IMR-90 (cell line): Measurements from ENCODE around the gene CABP4. TPM values are rescaled to one million over a fixed set of nuclear protein-coding genes. Genes with fewer than 3 reads are reported as not detected.
A peak's percentile ranks its signal among the peaks of the same experiment; 100 is the strongest.

ENCODE experiments used
- ATAC-seq: fragments of 200-7000 bp; cut with Tn5 transposase; 2 replicates; pipeline ENCODE4 v1.9.1; 2020; ENCODE audit warnings: low read depth, mild to moderate bottlenecking, moderate library complexity
- BruUV-seq: library from RNA; stranded (reverse); fragments of 400-500 nt; replicated peaks from 2 replicates; lab custom pipeline; 2021; lab: Mats Ljungman, UMichigan
- CTCF ChIA-PET: fragments of 300-600 bp; formaldehyde crosslinking; extraction: SDS; loops from one replicate; lab custom pipeline; 2021; ENCODE audit warnings: antibody characterized with exemption; lab: Yijun Ruan, JAX
- POLR2A ChIA-PET: fragments of 300-600 bp; sonication (Branson Sonifier 250); formaldehyde crosslinking; loops from one replicate; lab custom pipeline; 2022; ENCODE audit warnings: antibody characterized with exemption; ENCODE audit not compliant: unreplicated experiment; lab: Charles Lee
- DNase-seq: peaks from one replicate; pipeline ENCODE4 v3.0.0; 2013
- H2AFZ ChIP-seq: replicated peaks from 2 replicates; pipeline ENCODE3; 2013; ENCODE audit warnings: low read length, mild to moderate bottlenecking; ENCODE audit not compliant: poor library complexity
- H2AK5ac ChIP-seq: 2 replicates; pipeline ENCODE4 v1.6.1; 2013; ENCODE audit warnings: low read depth, low read length, inconsistent platforms
- H2AK9ac ChIP-seq: replicated peaks from 2 replicates; pipeline ENCODE3; 2013; ENCODE audit warnings: mild to moderate bottlenecking, low read depth, low read length, moderate library complexity; ENCODE audit not compliant: poor library complexity
- H2BK120ac ChIP-seq: 2 replicates; pipeline ENCODE4 v1.6.1; 2013; ENCODE audit warnings: low read depth, low read length, inconsistent platforms
- H2BK15ac ChIP-seq: 3 replicates; pipeline ENCODE4 v1.6.1; 2013; ENCODE audit warnings: low read depth, low read length, inconsistent platforms
- H2BK20ac ChIP-seq: 2 replicates; pipeline ENCODE4 v1.6.1; 2013; ENCODE audit warnings: low read depth, mild to moderate bottlenecking, inconsistent platforms, low read length, moderate library complexity
- H2BK5ac ChIP-seq: 2 replicates; pipeline ENCODE4 v1.6.1; 2013; ENCODE audit warnings: mild to moderate bottlenecking, low read depth, low read length, inconsistent platforms; ENCODE audit not compliant: poor library complexity, severe bottlenecking
- H3K14ac ChIP-seq: replicated peaks from 2 replicates; pipeline ENCODE4 v1.6.1; 2013; ENCODE audit warnings: low read depth, low read length, inconsistent platforms
- H3K18ac ChIP-seq: 2 replicates; pipeline ENCODE4 v1.6.1; 2013; ENCODE audit warnings: low read depth, low read length, control low read depth
- H3K23ac ChIP-seq: 2 replicates; pipeline ENCODE4 v1.6.1; 2013; ENCODE audit warnings: low read depth, low read length, inconsistent platforms
- H3K27ac ChIP-seq: 2 replicates; pipeline ENCODE4 v1.5.1; 2013; ENCODE audit warnings: mild to moderate bottlenecking, control low read depth, low read length; ENCODE audit not compliant: insufficient read depth
- H3K27me3 ChIP-seq: 2 replicates; pipeline ENCODE4 v1.6.1; 2013; ENCODE audit warnings: low read length; ENCODE audit not compliant: control insufficient read depth, insufficient read depth
- H3K36me3 ChIP-seq: 2 replicates; pipeline ENCODE4 v1.6.1; 2013; ENCODE audit warnings: low read length, mixed read lengths; ENCODE audit not compliant: control insufficient read depth, insufficient read depth
- H3K4ac ChIP-seq: 2 replicates; pipeline ENCODE4 v1.6.1; 2013; ENCODE audit warnings: low read depth, low read length, inconsistent platforms
- H3K4me1 ChIP-seq: 2 replicates; pipeline ENCODE4 v1.6.1; 2013; ENCODE audit warnings: low read length, mixed read lengths; ENCODE audit not compliant: control insufficient read depth, insufficient read depth
- H3K4me2 ChIP-seq: 2 replicates; pipeline ENCODE4 v1.6.1; 2013; ENCODE audit warnings: low read depth, mild to moderate bottlenecking, control low read depth, low read length, moderate library complexity
- H3K4me3 ChIP-seq: 2 replicates; pipeline ENCODE4 v1.5.1; 2013; ENCODE audit warnings: low read depth, mild to moderate bottlenecking, control low read depth, low read length, moderate library complexity; ENCODE audit not compliant: insufficient read depth
- H3K56ac ChIP-seq: 2 replicates; pipeline ENCODE4 v1.6.1; 2013; ENCODE audit warnings: low read length, inconsistent platforms; ENCODE audit not compliant: insufficient read depth; ENCODE audit errors: extremely low read depth
- H3K79me1 ChIP-seq, 2 experiments: 2 replicates each; pipeline ENCODE4 v1.6.1; 2013; ENCODE audit warnings: low read length in 2 of 2, inconsistent platforms in 1 of 2, low read depth in 1 of 2
- H3K9ac ChIP-seq: 2 replicates; pipeline ENCODE4 v1.6.1; 2013; ENCODE audit warnings: low read depth, low read length, control low read depth
- H3K9me1 ChIP-seq: 2 replicates; pipeline ENCODE4 v1.6.1; 2013; ENCODE audit warnings: low read length, inconsistent platforms; ENCODE audit not compliant: insufficient read depth
- H3K9me3 ChIP-seq: 2 replicates; pipeline ENCODE4 v1.6.1; 2013; ENCODE audit warnings: low read length; ENCODE audit not compliant: control insufficient read depth, insufficient read depth
- H4K20me1 ChIP-seq: 2 replicates; pipeline ENCODE4 v1.6.1; 2013; ENCODE audit warnings: low read length, inconsistent platforms; ENCODE audit not compliant: insufficient read depth
- H4K5ac ChIP-seq: 2 replicates; pipeline ENCODE4 v1.6.1; 2013; ENCODE audit warnings: mild to moderate bottlenecking, low read depth, low read length, control low read depth
- H4K8ac ChIP-seq, 2 experiments: 2 replicates each; pipeline ENCODE4 v1.6.1; 2013; ENCODE audit warnings: low read depth in 2 of 2, low read length in 2 of 2, control low read depth in 1 of 2, inconsistent platforms in 1 of 2
- H4K91ac ChIP-seq: 2 replicates; pipeline ENCODE4 v1.6.1; 2013; ENCODE audit warnings: low read depth, low read length, inconsistent platforms; ENCODE audit not compliant: insufficient read depth
- CHD1 ChIP-seq: IDR thresholded peaks from 2 replicates; pipeline ENCODE4 v1.6.1; 2012; ENCODE audit warnings: low read depth, low read length, improper control_type of control experiment
- CTCF ChIP-seq: conservative IDR thresholded peaks from 2 replicates; pipeline ENCODE4 v1.5.1; 2012; ENCODE audit warnings: mild to moderate bottlenecking, low read depth, low read length, improper control_type of control experiment
- MAFK ChIP-seq: IDR thresholded peaks from 2 replicates; pipeline ENCODE4 v1.6.1; 2012; ENCODE audit warnings: low read depth, low read length, improper control_type of control experiment
- WGBS, 2 experiments: methylation state at CpG; one replicate each; pipeline versions ENCODE4 v1.1.5 to v1.1.7; 2013; ENCODE audit warnings: missing lambda C conversion rate in 2 of 2; ENCODE audit not compliant: insufficient read length in 1 of 2; ENCODE audit errors: extremely low coverage in 2 of 2; 5-methylcytosine and 5-hydroxymethylcytosine counted together
- dilution Hi-C: fragments of 300-500 bp; cut with HindIII; formaldehyde crosslinking; loops from one replicate; pipeline ENCODE4 v1.14.3; 2018; ENCODE audit warnings: low sequenced_read_pairs; ENCODE audit not compliant: unreplicated experiment
- in situ Hi-C: fragments of 300-500 bp; cut with MboI; formaldehyde crosslinking; loops from 3 replicates; pipeline ENCODE4 v1.14.3; 2019; ENCODE audit warnings: low sequenced_read_pairs, inconsistent platforms, mixed read lengths
- intact Hi-C: fragments of 100-400 bp; cut with micrococcal nuclease; formaldehyde crosslinking; loops from 2 replicates; pipeline ENCODE4 v1.10.0; 2022
- polyA plus RNA-seq, 3 experiments: library from polyadenylated mRNA; depleted of rRNA; stranded (reverse); fragments of >200 nt; gene quantifications; 2 replicates each; pipeline ENCODE4 v1.2.3, GENCODE V29; 2012; ENCODE audit warnings: low replicate concordance in 1 of 3
- total RNA-seq: library from RNA; depleted of rRNA; stranded (reverse); fragments of >200 nt; gene quantifications from 2 replicates; pipeline ENCODE4 v1.2.3, GENCODE V29; 2012

The CABP4 gene
- total and polyA plus RNA-seq, 2 of the 4 experiments (the other 2 are of a cell fraction), result not detected

- Histone ChIP-seq H2BK20ac (no peak overlapping the region), H3K9ac (no peak overlapping the region), H4K91ac (no peak overlapping the region), H3K4me1 (peaks cover under 1% of the 10 kb centered on the region; the same call in 1 of the 2 replicates), H2AK5ac (no peak overlapping the region; the same call in 1 of the 2 replicates), H3K23ac (no peak overlapping the region), H3K79me1 (no peaks in the 10 kb centered on the region), H3K4ac (no peak overlapping the region), H4K8ac (no peak overlapping the region), H4K20me1 (no peaks in the 10 kb centered on the region), H2BK120ac (no peak overlapping the region), H3K36me3 (no peaks in the 10 kb centered on the region), H2BK15ac (no peak overlapping the region), H3K9me1 (no peaks in the 10 kb centered on the region), H3K27ac (no peak overlapping the region), H3K4me2 (no peak overlapping the region), H2AK9ac (peak overlapping the region; percentile 24), H2AFZ (no peak overlapping the region), H2BK5ac (no peak overlapping the region), H3K18ac (no peak overlapping the region), H3K4me3 (no peak overlapping the region), H3K27me3 (peaks cover 44% of the 10 kb centered on the region), H3K56ac (no peak overlapping the region), H3K14ac (no peak overlapping the region), H4K5ac (no peak overlapping the region), H3K9me3 (no peaks in the 10 kb centered on the region)
- CTCF ChIA-PET, result interaction anchor here (0.6 kb wide), 1 partner anchor 13 kb away, joined by 4 read pairs; no protein-coding TSS in a partner anchor
- DNase-seq (no peak), ATAC-seq (peak; percentile 25; the same call in 1 of the 2 replicates)
- in situ Hi-C loops, result no loop called here
- POLR2A ChIA-PET, result interaction anchor here (0.6 kb wide), 2 partner anchors 31 to 107 kb away, joined by 6 to 12 read pairs; partner anchors contain the start of gene PTPRCAP
- dilution Hi-C loops, result no loop called here
- intact Hi-C loops, result no loop called here
- BruUV-seq, result no TSS peak
- no peak for TF ChIP-seq CHD1
- no peak for TF ChIP-seq MAFK
- TF ChIP-seq CTCF, result no peak
- WGBS, 2 experiments, result 27% methylated on average over 6 of the region's 12 CpGs; no CpG with 5 or more reads in 1 of the 2 experiments
These were observed 48.0 kb upstream of the CABP4 start for GRCh38 chr11:67406969-67407687.
